ENCODE results near the gene YBEY. TPM values are rescaled to one million over a fixed set of nuclear protein-coding genes. Genes with fewer than 3 reads are reported as not detected.

The YBEY gene
- total RNA-seq, 4 donors from 2014 or later: 5.3 to 32.6 (median 17.5) TPM

DNA sequence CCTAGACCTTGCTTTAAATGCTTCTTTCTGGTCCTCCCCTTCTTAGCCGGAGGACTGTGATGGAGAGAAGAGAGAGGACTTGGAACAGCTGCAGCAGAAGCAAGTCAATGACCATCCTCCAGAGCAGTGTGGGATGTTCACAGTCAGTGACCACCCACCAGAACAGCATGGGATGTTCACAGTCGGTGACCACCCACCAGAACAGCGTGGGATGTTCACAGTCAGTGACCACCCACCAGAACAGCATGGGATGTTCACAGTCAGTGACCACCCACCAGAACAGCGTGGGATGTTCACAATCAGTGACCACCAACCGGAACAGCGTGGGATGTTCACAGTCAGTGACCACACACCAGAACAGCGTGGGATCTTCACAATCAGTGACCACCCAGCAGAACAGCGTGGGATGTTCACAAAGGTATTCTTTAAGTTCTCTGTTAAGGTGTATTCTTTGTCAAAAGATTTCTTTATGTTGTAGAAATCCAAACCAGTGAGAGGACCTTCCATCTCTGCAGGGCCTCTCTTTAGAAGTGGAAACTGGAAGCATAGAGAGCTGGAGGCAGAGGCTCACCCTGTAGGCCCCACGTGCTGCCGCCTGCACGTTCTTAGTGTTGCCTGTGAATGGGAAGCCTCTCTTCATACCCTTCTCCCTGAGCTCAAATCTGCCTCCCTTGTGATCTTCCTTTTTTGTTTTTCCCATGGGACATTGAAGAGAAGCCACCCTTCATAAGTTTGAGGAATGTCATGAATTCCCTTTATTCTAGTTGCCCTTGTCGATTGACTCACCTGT lies 48.4 kb downstream of the YBEY start:
- DNase-seq: no peak
- Histone ChIP-seq H3K9me3 (no peaks in the 10 kb centered on the region), H3K27me3 (no peaks in the 10 kb centered on the region), H3K27ac (no peak overlapping the region), H3K4me3 (no peak overlapping the region), H3K4me1 (no peaks in the 10 kb centered on the region), H3K36me3 (peaks cover 0 to 45% (median 0%) of the 10 kb centered on the region in 3 donors)
- no peak for TF ChIP-seq POLR2A (IDR thresholded peaks at IDR 0.05)
- TF ChIP-seq, protein P1, sequence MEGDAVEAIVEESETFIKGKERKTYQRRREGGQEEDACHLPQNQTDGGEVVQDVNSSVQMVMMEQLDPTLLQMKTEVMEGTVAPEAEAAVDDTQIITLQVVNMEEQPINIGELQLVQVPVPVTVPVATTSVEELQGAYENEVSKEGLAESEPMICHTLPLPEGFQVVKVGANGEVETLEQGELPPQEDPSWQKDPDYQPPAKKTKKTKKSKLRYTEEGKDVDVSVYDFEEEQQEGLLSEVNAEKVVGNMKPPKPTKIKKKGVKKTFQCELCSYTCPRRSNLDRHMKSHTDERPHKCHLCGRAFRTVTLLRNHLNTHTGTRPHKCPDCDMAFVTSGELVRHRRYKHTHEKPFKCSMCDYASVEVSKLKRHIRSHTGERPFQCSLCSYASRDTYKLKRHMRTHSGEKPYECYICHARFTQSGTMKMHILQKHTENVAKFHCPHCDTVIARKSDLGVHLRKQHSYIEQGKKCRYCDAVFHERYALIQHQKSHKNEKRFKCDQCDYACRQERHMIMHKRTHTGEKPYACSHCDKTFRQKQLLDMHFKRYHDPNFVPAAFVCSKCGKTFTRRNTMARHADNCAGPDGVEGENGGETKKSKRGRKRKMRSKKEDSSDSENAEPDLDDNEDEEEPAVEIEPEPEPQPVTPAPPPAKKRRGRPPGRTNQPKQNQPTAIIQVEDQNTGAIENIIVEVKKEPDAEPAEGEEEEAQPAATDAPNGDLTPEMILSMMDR (IDR thresholded peaks at IDR 0.05): no peak

DNA sequence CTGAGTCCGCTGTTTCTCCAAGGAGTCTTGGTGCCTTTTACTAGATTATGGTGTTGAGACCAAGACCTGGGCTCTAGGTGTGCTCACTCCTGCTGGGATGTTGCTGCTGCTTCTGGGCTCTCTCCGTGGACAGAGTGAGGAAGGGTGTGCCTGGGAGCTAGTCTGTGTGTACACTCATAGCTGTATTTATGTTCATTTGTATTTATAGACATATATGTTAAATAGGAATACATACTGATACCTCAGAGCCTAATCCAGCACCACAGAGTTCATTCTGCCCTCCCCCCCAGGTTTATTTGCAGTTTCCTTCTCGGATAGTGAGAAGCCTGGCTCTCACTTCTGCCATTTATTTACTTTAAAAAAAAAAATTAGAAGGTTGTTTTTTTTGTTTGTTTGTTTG lies 50.5 kb downstream of the YBEY start:
- no peak for DNase-seq
- Histone ChIP-seq H3K36me3 (peaks cover 0 to 38% (median 0%) of the 10 kb centered on the region in 3 donors), H3K27me3 (no peaks in the 10 kb centered on the region)

DNA sequence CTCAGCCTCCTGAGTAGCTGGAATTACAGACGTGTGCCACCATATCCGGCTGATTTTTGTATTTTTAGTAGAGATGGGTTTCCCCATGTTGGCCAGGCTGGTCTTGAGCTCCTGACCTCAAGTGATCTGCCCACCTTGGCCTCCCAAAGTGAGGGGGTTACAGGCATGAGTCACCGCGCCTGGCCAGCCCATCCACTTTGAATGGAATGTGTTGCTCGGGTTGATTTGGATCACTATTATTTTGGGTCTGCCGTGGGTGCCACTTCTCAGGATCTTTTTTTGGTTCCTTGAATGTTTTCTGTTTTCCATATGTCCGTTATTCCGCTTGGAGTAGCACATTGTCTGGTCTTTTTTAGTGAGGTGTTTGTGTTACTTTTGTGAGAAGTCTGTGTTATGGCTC lies 54.9 kb downstream of the YBEY start:
- TF ChIP-seq, protein P1 (IDR thresholded peaks at IDR 0.05): no peak
- DNase-seq: no peak
- Histone ChIP-seq H3K27ac (no peak overlapping the region), H3K36me3 (peaks cover 0 to 28% (median 0%) of the 10 kb centered on the region in 3 donors), H3K27me3 (no peaks in the 10 kb centered on the region), H3K9me3 (no peaks in the 10 kb centered on the region), H3K4me3 (no peak overlapping the region), H3K4me1 (no peaks in the 10 kb centered on the region)

More for the DNA sequence above, 50.5 kb downstream of the YBEY start:
- TF ChIP-seq, protein P1 (IDR thresholded peaks at IDR 0.05): no peak
- no peak for TF ChIP-seq POLR2A (IDR thresholded peaks at IDR 0.05)
- no peaks in the 10 kb centered on the region for H3K9me3 ChIP-seq
- H3K4me1 ChIP-seq: no peaks in the 10 kb centered on the region
- no peak overlapping the region for H3K4me3 ChIP-seq
- H3K27ac ChIP-seq: no peak overlapping the region

DNA sequence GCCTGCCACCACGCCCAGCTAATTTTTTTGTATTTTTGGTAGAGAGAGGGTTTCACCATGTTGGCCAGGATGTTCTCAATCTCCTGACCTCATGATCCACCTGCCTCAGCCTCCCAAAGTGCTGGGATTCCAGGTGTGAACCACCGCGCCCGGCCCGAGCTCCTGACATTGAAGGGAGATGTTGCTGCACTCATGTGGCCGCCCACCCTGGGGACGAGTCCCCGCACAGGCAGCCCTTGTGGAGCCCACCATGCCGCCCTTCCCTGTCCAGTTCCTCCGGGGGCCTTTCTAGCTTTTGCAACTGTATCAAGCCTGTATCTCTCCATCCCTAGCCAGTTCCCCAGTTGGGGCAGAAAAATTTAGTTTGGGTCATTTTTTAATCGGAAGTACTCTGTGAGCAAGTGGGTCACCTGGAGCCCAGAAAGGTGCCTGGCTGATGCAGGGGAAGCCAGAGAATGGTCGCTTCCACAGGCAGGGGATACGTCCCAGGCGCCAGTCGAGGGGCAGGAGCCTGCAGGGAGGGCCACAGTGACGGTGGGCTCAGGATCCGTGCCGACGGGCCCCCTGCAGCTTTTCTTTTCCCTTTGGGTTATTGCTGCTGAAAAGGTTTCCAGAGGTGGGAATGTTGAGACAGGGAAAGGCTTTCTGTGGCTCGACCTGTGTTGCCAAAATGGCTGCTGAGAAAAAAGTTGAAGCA lies 58.2 kb downstream of the YBEY start:
- no peak overlapping the region for H3K4me3 ChIP-seq
- H3K27ac ChIP-seq: no peak overlapping the region
- TF ChIP-seq, protein P1 (IDR thresholded peaks at IDR 0.05): no peak
- TF ChIP-seq POLR2A (IDR thresholded peaks at IDR 0.05): no peak
- no peaks in the 10 kb centered on the region for H3K27me3 ChIP-seq
- H3K36me3 ChIP-seq: peaks cover 0 to 40% (median 0%) of the 10 kb centered on the region in 3 donors
- H3K9me3 ChIP-seq: no peaks in the 10 kb centered on the region
- no peaks in the 10 kb centered on the region for H3K4me1 ChIP-seq
- no peak for DNase-seq

DNA sequence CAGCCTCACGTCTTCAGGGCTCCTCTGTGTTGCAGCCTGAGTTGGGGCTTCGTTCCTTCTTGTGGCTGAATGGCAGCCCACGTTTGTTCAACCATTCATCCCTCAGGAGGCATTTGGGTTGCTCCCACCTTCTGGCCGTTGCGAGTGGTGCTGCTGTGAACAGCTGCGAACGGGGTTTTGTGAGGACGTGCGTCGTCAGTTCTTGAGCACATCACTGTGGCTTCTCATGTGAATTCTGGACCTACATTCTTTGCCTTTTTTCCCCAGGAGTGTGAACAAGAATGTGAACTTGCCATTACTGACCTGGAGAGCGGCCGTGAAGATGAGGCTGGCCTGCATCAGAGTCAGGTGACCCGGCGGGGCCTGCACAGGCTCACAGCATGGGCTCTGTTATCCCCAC lies 59.7 kb downstream of the YBEY start:
- H3K27ac ChIP-seq: no peak overlapping the region
- peaks cover 0 to 55% (median 0%) of the 10 kb centered on the region in 3 donors for H3K36me3 ChIP-seq
- no peaks in the 10 kb centered on the region for H3K4me1 ChIP-seq
- TF ChIP-seq, protein P1 (IDR thresholded peaks at IDR 0.05): no peak
- TF ChIP-seq POLR2A (IDR thresholded peaks at IDR 0.05): no peak
- no peak for DNase-seq
- H3K4me3 ChIP-seq: no peak overlapping the region
- no peaks in the 10 kb centered on the region for H3K9me3 ChIP-seq
- H3K27me3 ChIP-seq: no peaks in the 10 kb centered on the region

Measured in Peyer's patch (tissue), 4 donors.